BLaER1 treated with 17β-estradiol and CSF1 and Interleukin-3, amounts not matched to agents 10 nM and 100 nM (cell line): ENCODE measurements around the gene SLAMF9.
A peak's percentile ranks its signal among the peaks of the same experiment; 100 is the strongest.

Experiments
- H3K27ac ChIP-seq, 11 experiments: shearing (Covaris generic); formaldehyde crosslinking; 2 replicates each; pipeline ENCODE4 v1.8.1; 2022
- H3K27me3 ChIP-seq, 11 experiments: shearing (Covaris generic); formaldehyde crosslinking; 2 replicates each; pipeline ENCODE4 v1.8.1; 2022
- H3K36me3 ChIP-seq, 11 experiments: shearing (Covaris generic); formaldehyde crosslinking; 2 replicates each; pipeline ENCODE4 v1.8.1; 2022
- H3K4me1 ChIP-seq, 10 experiments: shearing (Covaris generic); formaldehyde crosslinking; 2 replicates each; pipeline ENCODE4 v1.8.1; 2022
- H3K4me2 ChIP-seq, 11 experiments: shearing (Covaris generic); formaldehyde crosslinking; 2 replicates each; pipeline ENCODE4 v1.8.1; 2022
- H3K4me3 ChIP-seq, 10 experiments: shearing (Covaris generic); formaldehyde crosslinking; 2 replicates each; pipeline ENCODE4 v1.8.1; 2022
- H3K9ac ChIP-seq, 11 experiments: shearing (Covaris generic); formaldehyde crosslinking; 2 replicates each; pipeline ENCODE4 v1.8.1; 2022
- H3K9me3 ChIP-seq, 11 experiments: shearing (Covaris generic); formaldehyde crosslinking; replicated peaks in 1 of 11; 2 replicates each; pipeline ENCODE4 v1.8.1; 2022
- H4K20me1 ChIP-seq, 11 experiments: shearing (Covaris generic); formaldehyde crosslinking; 2 replicates each; pipeline ENCODE4 v1.8.1; 2022
- Cebpa-rat ChIP-seq, 11 experiments: shearing (Covaris generic); IDR thresholded peaks; 2 replicates each; pipeline ENCODE4 v1.8.1; 2022

SLAMF9 gene

DNA sequence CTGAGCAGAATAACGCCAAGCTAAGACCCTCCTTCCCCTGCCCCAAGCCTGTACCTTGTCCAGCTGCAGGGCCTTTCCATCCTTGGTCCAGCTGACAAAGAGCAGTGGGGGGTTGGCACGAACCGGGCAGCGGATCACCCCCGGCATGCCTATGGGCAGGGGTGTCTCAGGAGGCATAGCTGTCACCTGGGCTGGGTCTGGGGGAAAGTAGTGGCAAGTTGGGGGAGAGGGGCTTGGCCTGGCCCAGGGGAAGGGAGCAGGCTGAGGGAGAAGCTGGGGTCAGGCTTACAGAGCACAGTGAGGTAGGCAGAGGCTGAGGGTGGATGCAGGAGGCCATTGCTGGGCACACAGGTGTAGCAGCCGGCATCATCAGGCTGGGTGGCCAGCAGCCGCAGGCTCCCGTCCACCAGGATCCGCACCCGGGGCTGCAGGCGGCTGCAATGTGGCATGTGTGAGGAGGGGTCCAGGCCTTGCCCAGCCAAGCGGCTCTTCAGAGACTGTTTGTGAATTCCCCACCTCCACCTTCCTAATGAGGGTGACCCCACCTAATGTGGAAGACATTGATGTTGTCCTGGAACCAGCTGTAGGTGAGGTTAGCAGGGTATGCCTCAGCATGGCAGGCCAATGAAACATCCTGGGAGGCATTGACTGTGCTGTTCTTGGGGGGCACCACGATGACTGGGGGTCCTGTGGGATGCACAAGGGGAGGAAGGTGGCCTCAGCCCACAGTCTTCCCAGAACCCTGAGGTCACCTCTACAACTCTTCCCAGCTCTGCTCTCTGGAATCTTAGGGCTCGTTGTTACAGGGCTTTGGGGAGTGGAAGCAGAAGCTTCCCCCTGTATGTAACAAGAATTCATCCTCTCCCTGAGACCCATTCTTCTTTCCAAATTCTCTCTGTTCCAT, 19.6 kb downstream of the SLAMF9 start:
- peaks cover 0 to 14% (median 0%) of the 10 kb centered on the region in 11 experiments; a peak in 7 of 22 replicates for H3K36me3 ChIP-seq

GRCh38 chr1:159933347-159933746, 20.7 kb downstream of the SLAMF9 start:
- H3K36me3 ChIP-seq, result peaks cover 0 to 25% (median 0%) of the 10 kb centered on the region in 11 experiments; a peak in 7 of 22 replicates
- no peaks in the 10 kb centered on the region for H3K27me3 ChIP-seq
- no peak overlapping the region for H3K9ac ChIP-seq
- peaks cover 0 to 23% (median 0%) of the 10 kb centered on the region in 11 experiments; a peak in 3 of 22 replicates for H4K20me1 ChIP-seq
- H3K4me1 ChIP-seq, result peaks cover 27 to 61% (median 55%) of the 10 kb centered on the region in 10 experiments
- no peak for TF ChIP-seq Cebpa-rat (IDR thresholded peaks at IDR 0.05)
- H3K4me2 ChIP-seq, result peak overlapping the region in 9 of 11 experiments; percentile 33 to 87 (median 73); a peak in 17 of 22 replicates
- no peaks in the 10 kb centered on the region for H3K9me3 ChIP-seq
- no peak overlapping the region for H3K27ac ChIP-seq
- H3K4me3 ChIP-seq, result no peak overlapping the region

More for the DNA sequence above, 19.6 kb downstream of the SLAMF9 start:
- Histone ChIP-seq H3K27me3 (no peaks in the 10 kb centered on the region), H3K4me2 (peak overlapping the region in 9 of 11 experiments; percentile 33 to 87 (median 73); a peak in 17 of 22 replicates), H3K4me1 (peaks cover 31 to 71% (median 61%) of the 10 kb centered on the region in 10 experiments), H4K20me1 (peaks cover 0 to 23% (median 0%) of the 10 kb centered on the region in 11 experiments; a peak in 3 of 22 replicates), H3K27ac (no peak overlapping the region), H3K9ac (peak overlapping the region in 2 of 11 experiments; percentile 13 to 38; a peak in 1 of 22 replicates), H3K4me3 (no peak overlapping the region), H3K9me3 (no peaks in the 10 kb centered on the region)
- no peak for TF ChIP-seq Cebpa-rat (IDR thresholded peaks at IDR 0.05)

DNA sequence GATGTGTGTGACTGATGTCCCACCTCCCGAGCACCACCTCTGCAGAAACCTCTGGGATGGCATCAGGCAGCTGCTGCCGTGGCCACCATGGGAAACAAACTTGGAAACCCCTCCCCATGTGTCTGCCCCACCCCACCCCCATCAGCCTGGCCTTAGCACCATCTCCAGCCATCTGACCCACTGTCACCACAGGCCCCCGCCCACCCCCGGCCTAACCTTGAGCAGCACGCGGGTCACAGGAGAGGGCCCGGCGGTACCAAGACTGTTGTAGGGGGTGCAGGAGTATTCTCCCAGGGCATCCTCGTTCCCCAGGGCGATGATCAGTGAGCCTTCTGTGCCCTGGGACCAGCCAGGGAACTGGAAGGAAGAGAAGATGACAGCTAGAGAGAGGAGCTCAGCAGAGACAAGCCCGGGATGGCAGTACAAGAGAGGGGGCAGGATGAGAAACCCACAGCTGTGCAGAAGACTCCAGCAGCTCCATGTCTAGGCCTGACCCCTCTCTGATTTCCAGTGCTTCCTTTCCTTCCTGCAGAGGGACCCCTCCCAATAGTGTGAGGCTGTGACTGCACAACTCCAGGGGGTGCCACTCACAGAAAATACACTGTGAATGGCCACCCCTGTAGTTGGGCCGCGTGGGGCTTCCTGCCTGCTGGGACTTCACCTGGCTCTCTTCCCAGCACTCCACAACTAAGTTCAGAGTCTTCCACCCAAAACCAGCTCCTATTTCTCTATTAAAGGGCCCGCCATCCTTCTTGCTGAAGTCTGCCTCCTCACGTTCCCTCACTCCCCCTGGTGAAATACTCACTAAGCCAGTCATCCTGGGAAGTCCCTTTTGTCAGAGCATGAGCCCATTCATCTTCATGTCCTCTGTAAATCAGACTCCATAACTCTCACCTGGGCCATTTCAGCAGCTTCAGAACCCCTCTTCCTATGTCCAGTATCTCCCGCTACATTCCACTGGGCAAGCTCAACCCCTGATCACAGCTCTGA, 21.4 kb downstream of the SLAMF9 start:
- H3K27me3 ChIP-seq, result no peaks in the 10 kb centered on the region
- TF ChIP-seq Cebpa-rat (IDR thresholded peaks at IDR 0.05), result no peak

DNA sequence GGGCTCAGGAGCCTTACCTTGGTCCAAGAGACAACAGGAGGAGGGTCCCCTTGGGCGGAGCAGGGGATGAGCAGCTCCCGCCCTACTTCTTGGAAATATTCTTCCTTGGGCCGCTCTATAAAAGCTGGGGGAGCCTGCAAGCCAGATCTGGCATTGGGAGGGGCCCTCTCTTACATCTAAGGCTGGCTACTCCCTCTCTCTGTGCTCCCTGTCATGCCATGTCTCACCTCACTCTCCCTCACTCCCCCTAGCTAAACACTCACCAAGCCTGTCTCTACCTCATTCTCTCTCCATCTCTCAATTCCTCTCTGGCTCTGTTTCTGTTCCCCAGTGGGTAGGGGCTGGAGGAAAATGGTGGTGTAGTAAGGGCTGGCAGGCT, 22.3 kb downstream of the SLAMF9 start:
- H3K27ac ChIP-seq, result no peak overlapping the region
- H4K20me1 ChIP-seq, result peaks cover 0 to 23% (median 0%) of the 10 kb centered on the region in 11 experiments; a peak in 3 of 22 replicates
- no peak for TF ChIP-seq Cebpa-rat (IDR thresholded peaks at IDR 0.05)
- H3K4me2 ChIP-seq, result no peak overlapping the region
- H3K9ac ChIP-seq, result no peak overlapping the region
- peaks cover 11 to 45% (median 40%) of the 10 kb centered on the region in 10 experiments for H3K4me1 ChIP-seq
- H3K4me3 ChIP-seq, result no peak overlapping the region
- H3K27me3 ChIP-seq, result no peaks in the 10 kb centered on the region
- H3K36me3 ChIP-seq, result peaks cover 0 to 36% (median 0%) of the 10 kb centered on the region in 11 experiments; a peak in 7 of 22 replicates
- H3K9me3 ChIP-seq, result no peaks in the 10 kb centered on the region

More for the DNA sequence above, 21.4 kb downstream of the SLAMF9 start:
- Histone ChIP-seq H3K9ac (no peak overlapping the region), H3K27ac (no peak overlapping the region), H3K4me3 (no peak overlapping the region), H3K4me2 (peak overlapping the region in 7 of 11 experiments; percentile 25 to 87 (median 75); a peak in 10 of 22 replicates), H3K9me3 (no peaks in the 10 kb centered on the region), H3K36me3 (peaks cover 0 to 29% (median 0%) of the 10 kb centered on the region in 11 experiments; a peak in 7 of 22 replicates), H3K4me1 (peaks cover 20 to 53% (median 48%) of the 10 kb centered on the region in 10 experiments), H4K20me1 (peaks cover 0 to 23% (median 0%) of the 10 kb centered on the region in 11 experiments; a peak in 3 of 22 replicates)

DNA sequence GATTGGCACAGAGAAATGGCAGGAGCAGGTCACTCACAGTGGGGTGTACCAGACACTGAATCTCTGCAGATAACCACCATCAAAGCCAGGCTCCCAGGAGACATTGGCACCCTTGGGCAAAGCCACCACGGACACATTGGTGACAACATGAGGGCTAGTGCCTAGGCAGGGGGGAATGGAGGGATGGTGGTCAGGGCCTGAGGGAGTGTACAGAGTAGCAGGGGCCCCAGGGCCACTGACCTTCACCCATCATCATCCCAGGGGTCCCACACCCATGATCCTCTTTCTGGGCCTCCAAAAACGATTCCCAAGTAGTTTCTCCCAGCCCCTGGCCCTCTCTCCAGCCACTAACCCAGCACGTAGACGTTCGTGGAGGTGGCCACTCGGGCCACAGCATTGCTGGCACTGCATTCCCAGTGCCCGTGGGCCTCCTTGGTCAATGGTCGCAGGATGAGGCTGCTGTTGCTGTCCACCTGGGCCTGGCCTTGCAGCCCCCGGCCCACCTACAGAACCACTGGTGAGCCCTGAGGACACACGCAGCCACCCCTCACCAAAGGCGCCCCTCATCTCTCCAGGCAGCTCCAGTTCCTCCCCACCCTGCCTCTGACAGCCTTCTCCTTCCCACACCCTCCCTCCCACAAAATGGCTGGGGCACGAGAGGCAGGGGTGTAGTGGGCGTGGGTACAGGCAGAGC, 22.8 kb downstream of the SLAMF9 start:
- peaks cover 9 to 43% (median 38%) of the 10 kb centered on the region in 10 experiments for H3K4me1 ChIP-seq

GRCh38 chr1:159930634-159931033, 23.4 kb downstream of the SLAMF9 start:
- Histone ChIP-seq H3K4me3 (no peak overlapping the region), H4K20me1 (peaks cover 0 to 19% (median 0%) of the 10 kb centered on the region in 11 experiments; a peak in 2 of 22 replicates), H3K36me3 (peaks cover 0 to 36% (median 0%) of the 10 kb centered on the region in 11 experiments; a peak in 7 of 22 replicates), H3K4me1 (peaks cover 9 to 43% (median 38%) of the 10 kb centered on the region in 10 experiments), H3K27me3 (no peaks in the 10 kb centered on the region), H3K9ac (no peak overlapping the region), H3K9me3 (no peaks in the 10 kb centered on the region), H3K27ac (no peak overlapping the region), H3K4me2 (no peak overlapping the region)
- TF ChIP-seq Cebpa-rat (IDR thresholded peaks at IDR 0.05), result no peak

More for the DNA sequence above, 22.8 kb downstream of the SLAMF9 start:
- no peak for TF ChIP-seq Cebpa-rat (IDR thresholded peaks at IDR 0.05)
- Histone ChIP-seq H4K20me1 (peaks cover 0 to 22% (median 0%) of the 10 kb centered on the region in 11 experiments; a peak in 3 of 22 replicates), H3K4me3 (no peak overlapping the region), H3K4me2 (no peak overlapping the region), H3K27me3 (no peaks in the 10 kb centered on the region), H3K9me3 (no peaks in the 10 kb centered on the region), H3K27ac (no peak overlapping the region), H3K9ac (no peak overlapping the region), H3K36me3 (peaks cover 0 to 36% (median 0%) of the 10 kb centered on the region in 11 experiments; a peak in 7 of 22 replicates)

DNA sequence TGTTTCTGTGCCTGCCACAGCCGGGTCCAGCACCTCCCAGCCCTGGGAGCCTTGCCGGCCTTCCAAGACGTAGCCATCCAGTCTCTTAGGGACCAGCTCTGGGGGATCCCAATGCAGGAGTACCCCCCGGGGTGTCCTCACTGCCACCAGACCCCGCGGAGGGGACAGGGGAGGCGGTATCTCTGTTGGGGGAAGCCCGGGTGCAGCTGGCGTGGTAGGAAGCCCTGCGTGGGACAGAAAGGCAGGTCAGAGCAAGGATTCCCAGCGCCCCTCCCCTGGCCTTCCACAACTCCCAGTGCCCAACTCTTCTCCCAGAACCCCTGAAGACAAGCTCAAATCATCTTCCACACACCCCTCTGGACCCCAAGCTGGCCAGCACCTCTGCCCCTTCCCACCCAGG, 23.8 kb downstream of the SLAMF9 start:
- Histone ChIP-seq H4K20me1 (peaks cover 0 to 19% (median 0%) of the 10 kb centered on the region in 11 experiments; a peak in 3 of 22 replicates), H3K9ac (no peak overlapping the region), H3K4me1 (peaks cover 8 to 40% (median 37%) of the 10 kb centered on the region in 10 experiments)

More for the DNA sequence above, 23.8 kb downstream of the SLAMF9 start:
- TF ChIP-seq Cebpa-rat (IDR thresholded peaks at IDR 0.05), result no peak
- no peak overlapping the region for H3K27ac ChIP-seq
- no peaks in the 10 kb centered on the region for H3K27me3 ChIP-seq
- peaks cover 0 to 36% (median 0%) of the 10 kb centered on the region in 11 experiments; a peak in 7 of 22 replicates for H3K36me3 ChIP-seq
- no peak overlapping the region for H3K4me3 ChIP-seq
- no peak overlapping the region for H3K4me2 ChIP-seq
- H3K9me3 ChIP-seq, result no peaks in the 10 kb centered on the region
